PFSK-1 (cell line): Measurements from ENCODE around the gene ARHGAP10.

Experiments used
- FOXP2 ChIP-seq: optimal IDR thresholded peaks from 2 replicates; pipeline ENCODE3; 2011; ENCODE audit warnings: borderline replicate concordance, control low read depth, inconsistent platforms; ENCODE audit not compliant: insufficient read depth; ENCODE audit errors: extremely low read length, extremely low read depth
- POLR2AphosphoS5 ChIP-seq: IDR thresholded peaks from 2 replicates; pipeline ENCODE4 v1.6.1; 2012; ENCODE audit warnings: low read depth, mild to moderate bottlenecking, control low read depth, low read length, moderate library complexity
- SIN3A ChIP-seq: IDR thresholded peaks from 2 replicates; pipeline ENCODE4 v1.6.1; 2012; ENCODE audit warnings: mild to moderate bottlenecking, low read length, moderate library complexity, borderline replicate concordance; ENCODE audit not compliant: insufficient read depth
- TAF1 ChIP-seq: IDR thresholded peaks from 2 replicates; pipeline ENCODE4 v1.6.1; 2012; ENCODE audit warnings: low read length, control low read depth, borderline replicate concordance; ENCODE audit not compliant: insufficient read depth
- TF ChIP-seq, protein P1 (sequence below), 2 experiments: IDR thresholded peaks; 2 replicates each; pipeline versions ENCODE4 v1.6.1 to v1.8.0; 2011 to 2012; ENCODE audit warnings: low read depth in 2 of 2, low read length in 2 of 2, control low read depth in 1 of 2, inconsistent platforms in 1 of 2, mild to moderate bottlenecking in 1 of 2, moderate library complexity in 1 of 2; ENCODE audit not compliant: insufficient read depth in 1 of 2

The ARHGAP10 gene

DNA sequence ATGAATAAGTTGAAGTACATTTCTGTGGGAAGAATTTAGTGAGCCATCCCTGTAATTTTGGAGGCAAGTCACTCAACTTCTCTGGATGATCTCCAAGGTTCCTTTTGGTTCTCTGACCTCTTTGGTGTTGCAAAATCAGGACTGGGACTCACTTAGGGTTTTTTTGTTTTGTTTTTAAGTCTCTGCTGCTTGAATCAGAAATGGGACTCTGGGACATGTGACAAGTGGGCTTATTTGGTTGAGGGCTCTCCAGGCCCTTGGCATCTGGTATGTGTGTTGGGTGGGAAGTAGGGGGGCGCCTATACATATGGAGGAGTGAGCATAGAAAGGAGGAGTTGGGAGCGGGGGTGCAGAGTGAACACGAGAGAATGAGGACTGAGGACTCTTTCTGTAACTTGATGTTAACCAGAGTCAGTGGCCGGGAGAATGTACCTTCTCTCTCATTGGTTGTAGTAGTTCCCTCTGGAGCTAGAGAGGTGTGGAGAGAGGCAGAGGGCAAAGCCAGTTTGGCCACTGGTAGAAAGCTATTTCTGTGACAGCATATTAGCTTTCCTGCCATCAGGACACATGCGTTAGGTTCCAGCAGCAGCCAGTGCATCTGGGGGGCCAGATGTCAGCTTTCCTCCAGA lies 1.9 kb downstream of the ARHGAP10 start:
- TF ChIP-seq FOXP2, result no peak

DNA sequence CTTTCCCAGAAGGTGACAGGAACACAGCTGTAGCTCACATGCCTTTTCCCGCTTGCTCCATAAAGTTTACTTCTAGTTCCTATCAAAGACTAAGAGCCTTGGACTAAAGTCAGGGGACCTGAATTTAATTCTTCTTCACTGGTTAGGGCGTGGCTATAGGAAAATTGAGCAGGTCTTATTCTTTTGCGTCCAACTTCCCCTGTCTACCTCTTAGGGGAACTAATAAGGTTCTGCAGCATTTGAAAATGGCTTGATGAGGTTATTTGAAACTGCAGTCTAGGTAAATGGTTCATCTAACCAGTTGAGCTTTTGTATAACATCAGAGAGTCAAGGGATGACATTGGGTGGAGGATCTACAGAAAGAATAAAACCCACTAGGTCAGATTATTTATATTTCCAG lies 2.6 kb downstream of the ARHGAP10 start:
- TF ChIP-seq TAF1, result no peak
- no peak for TF ChIP-seq FOXP2
- no peak for TF ChIP-seq SIN3A
- TF ChIP-seq POLR2AphosphoS5, result no peak
- TF ChIP-seq, protein P1, sequence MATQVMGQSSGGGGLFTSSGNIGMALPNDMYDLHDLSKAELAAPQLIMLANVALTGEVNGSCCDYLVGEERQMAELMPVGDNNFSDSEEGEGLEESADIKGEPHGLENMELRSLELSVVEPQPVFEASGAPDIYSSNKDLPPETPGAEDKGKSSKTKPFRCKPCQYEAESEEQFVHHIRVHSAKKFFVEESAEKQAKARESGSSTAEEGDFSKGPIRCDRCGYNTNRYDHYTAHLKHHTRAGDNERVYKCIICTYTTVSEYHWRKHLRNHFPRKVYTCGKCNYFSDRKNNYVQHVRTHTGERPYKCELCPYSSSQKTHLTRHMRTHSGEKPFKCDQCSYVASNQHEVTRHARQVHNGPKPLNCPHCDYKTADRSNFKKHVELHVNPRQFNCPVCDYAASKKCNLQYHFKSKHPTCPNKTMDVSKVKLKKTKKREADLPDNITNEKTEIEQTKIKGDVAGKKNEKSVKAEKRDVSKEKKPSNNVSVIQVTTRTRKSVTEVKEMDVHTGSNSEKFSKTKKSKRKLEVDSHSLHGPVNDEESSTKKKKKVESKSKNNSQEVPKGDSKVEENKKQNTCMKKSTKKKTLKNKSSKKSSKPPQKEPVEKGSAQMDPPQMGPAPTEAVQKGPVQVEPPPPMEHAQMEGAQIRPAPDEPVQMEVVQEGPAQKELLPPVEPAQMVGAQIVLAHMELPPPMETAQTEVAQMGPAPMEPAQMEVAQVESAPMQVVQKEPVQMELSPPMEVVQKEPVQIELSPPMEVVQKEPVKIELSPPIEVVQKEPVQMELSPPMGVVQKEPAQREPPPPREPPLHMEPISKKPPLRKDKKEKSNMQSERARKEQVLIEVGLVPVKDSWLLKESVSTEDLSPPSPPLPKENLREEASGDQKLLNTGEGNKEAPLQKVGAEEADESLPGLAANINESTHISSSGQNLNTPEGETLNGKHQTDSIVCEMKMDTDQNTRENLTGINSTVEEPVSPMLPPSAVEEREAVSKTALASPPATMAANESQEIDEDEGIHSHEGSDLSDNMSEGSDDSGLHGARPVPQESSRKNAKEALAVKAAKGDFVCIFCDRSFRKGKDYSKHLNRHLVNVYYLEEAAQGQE (IDR thresholded peaks at IDR 0.05; ENCODE audit: insufficient read depth in 1 of 2, low read depth in 2 of 2, low read length in 2 of 2), result no peak

DNA sequence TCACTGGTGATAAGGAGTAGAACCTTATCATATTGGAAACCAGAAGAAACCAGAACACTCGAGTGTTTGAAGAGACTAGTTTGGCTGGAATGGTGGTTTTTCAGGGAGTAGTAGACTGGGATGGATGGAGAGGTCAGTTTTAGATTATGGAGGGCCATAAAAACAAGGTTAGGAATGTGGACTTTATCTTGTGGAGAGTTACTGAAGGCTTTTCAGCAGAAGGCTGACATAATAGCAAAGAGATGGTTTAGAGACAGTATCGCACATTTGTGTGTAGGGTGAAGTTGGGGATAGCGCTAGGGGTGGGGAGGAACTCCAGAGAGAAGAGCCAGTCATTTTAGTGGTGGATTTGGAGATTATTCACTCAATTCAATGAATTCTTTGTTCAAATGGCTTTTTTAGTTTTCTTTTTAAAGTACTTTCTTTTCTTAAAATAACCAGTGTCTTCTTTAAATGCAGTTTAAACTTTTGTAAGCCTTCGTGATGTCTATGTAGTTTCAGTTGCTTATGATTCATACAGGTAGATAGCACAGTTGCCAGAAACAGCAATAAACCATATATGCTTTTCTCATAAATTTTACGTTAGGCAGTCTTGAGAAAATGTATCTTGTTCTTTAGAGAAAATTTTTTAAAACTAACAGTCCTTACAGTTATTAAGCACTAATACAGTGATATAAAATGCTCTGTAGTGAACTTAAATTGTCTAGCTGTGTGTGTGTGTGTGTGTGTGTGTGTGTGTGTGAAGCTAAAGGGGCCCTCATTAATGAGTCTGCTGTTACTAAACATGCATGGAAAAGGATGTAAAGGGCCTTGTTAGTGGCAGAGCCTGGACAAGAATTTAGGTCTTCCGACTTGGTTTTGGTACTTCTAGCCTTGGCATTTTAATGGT lies 3.8 kb downstream of the ARHGAP10 start:
- TF ChIP-seq FOXP2 (no peak), POLR2AphosphoS5 (no peak), TAF1 (no peak), SIN3A (no peak)
- TF ChIP-seq, protein P1 (IDR thresholded peaks at IDR 0.05; ENCODE audit: insufficient read depth in 1 of 2, low read depth in 2 of 2, low read length in 2 of 2), result no peak

DNA sequence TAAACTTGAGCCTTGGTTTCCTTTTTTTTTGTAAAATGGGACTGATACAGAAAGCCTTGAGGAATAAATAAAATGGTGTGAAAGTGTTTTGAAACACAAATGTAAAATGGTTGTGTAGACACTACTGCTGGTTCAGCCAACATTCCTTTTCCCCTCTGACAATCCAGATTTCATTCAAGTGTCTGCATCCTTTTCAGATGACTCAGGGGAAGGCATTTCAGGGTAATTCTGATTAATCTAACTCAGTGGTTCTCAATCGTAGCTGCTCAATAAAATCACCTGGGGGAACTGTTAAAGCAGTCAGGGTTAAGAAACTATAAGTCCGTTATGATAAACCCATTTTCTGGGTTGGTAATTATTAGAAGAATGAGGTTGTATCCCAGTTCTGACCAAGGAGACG lies 4.6 kb downstream of the ARHGAP10 start:
- TF ChIP-seq POLR2AphosphoS5 (no peak), FOXP2 (no peak), TAF1 (no peak), SIN3A (no peak)
- TF ChIP-seq, protein P1 (IDR thresholded peaks at IDR 0.05; ENCODE audit: insufficient read depth in 1 of 2, low read depth in 2 of 2, low read length in 2 of 2), result no peak

DNA sequence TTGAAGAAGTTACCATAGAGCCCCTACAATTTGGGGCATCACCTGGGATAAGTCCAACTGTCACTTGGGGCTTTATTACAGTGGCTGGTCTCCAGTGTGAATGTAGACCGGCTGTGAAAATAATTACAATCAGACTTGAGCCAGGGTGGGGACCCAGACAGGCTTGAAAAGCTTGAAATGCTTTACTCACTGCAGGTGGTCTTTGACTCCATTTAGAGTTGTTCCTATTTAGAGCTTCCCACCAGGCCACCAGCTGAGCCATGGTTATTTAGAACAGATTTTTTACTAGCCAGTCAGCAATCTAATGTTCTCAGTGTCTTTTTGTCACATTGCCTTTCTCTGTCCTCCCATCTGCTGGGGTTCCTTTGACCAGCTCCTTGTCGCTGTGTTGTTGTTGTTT lies 5.7 kb downstream of the ARHGAP10 start:
- TF ChIP-seq POLR2AphosphoS5 (no peak), FOXP2 (no peak), SIN3A (no peak), TAF1 (no peak)
- TF ChIP-seq, protein P1 (IDR thresholded peaks at IDR 0.05; ENCODE audit: insufficient read depth in 1 of 2, low read depth in 2 of 2, low read length in 2 of 2), result no peak
